Mesendoderm (in vitro differentiated cells): Measurements from ENCODE around the gene NDUFB5.

ENCODE experiments used
- DNase-seq: peaks from one replicate; pipeline ENCODE4 v3.0.0; 2013
- H2AK5ac ChIP-seq: 2 replicates; pipeline ENCODE4 v1.6.1; 2013; ENCODE audit warnings: low read length, inconsistent platforms
- H2BK120ac ChIP-seq: 2 replicates; pipeline ENCODE4 v1.6.1; 2013; ENCODE audit warnings: low read depth, mild to moderate bottlenecking, low read length, moderate library complexity, mixed read lengths
- H2BK15ac ChIP-seq: replicated peaks from 2 replicates; pipeline ENCODE4 v1.6.1; 2013; ENCODE audit warnings: low read depth, mild to moderate bottlenecking, moderate library complexity
- H2BK5ac ChIP-seq: 2 replicates; pipeline ENCODE4 v1.6.1; 2013; ENCODE audit warnings: low read length, inconsistent platforms
- H3K18ac ChIP-seq: 2 replicates; pipeline ENCODE4 v1.6.1; 2013; ENCODE audit warnings: mild to moderate bottlenecking, low read length, mixed read lengths
- H3K23ac ChIP-seq: one replicate; pipeline ENCODE4 v1.6.1; 2013; ENCODE audit warnings: low read length
- H3K27ac ChIP-seq: 2 replicates; pipeline ENCODE4 v1.5.1; 2013; ENCODE audit warnings: low read depth, mild to moderate bottlenecking, inconsistent platforms, low read length, moderate library complexity
- H3K27me3 ChIP-seq: 2 replicates; pipeline ENCODE4 v1.6.1; 2013; ENCODE audit warnings: low read length, control low read depth, mild to moderate bottlenecking, inconsistent platforms; ENCODE audit not compliant: insufficient read depth, poor library complexity
- H3K36me3 ChIP-seq: 2 replicates; pipeline ENCODE4 v1.6.1; 2013; ENCODE audit warnings: low read length, inconsistent platforms; ENCODE audit not compliant: control insufficient read depth, insufficient read depth
- H3K4ac ChIP-seq: one replicate; pipeline ENCODE4 v1.6.1; 2013; ENCODE audit warnings: low read depth, mild to moderate bottlenecking, low read length, moderate library complexity
- H3K4me1 ChIP-seq: 2 replicates; pipeline ENCODE4 v1.6.1; 2013; ENCODE audit warnings: low read depth, low read length, inconsistent platforms; ENCODE audit not compliant: control insufficient read depth
- H3K4me2 ChIP-seq: 2 replicates; pipeline ENCODE4 v1.6.1; 2013; ENCODE audit warnings: low read length
- H3K4me3 ChIP-seq: 2 replicates; pipeline ENCODE4 v1.5.1; 2013; ENCODE audit warnings: mild to moderate bottlenecking, low read length
- H3K56ac ChIP-seq: one replicate; pipeline ENCODE4 v1.6.1; 2013; ENCODE audit warnings: low read length
- H3K79me1 ChIP-seq: 2 replicates; pipeline ENCODE4 v1.6.1; 2013; ENCODE audit warnings: low read length, inconsistent platforms
- H3K79me2 ChIP-seq: 2 replicates; pipeline ENCODE4 v1.6.1; 2013; ENCODE audit warnings: mild to moderate bottlenecking, low read length; ENCODE audit not compliant: control insufficient read depth, insufficient read depth
- H3K9ac ChIP-seq: 2 replicates; pipeline ENCODE4 v1.6.1; 2013; ENCODE audit warnings: low read length, inconsistent platforms
- H4K5ac ChIP-seq: one replicate; pipeline ENCODE4 v1.6.1; 2013; ENCODE audit warnings: low read length
- H4K8ac ChIP-seq: one replicate; pipeline ENCODE4 v1.6.1; 2013; ENCODE audit warnings: low read depth, mild to moderate bottlenecking, control low read depth, low read length, moderate library complexity
- WGBS: extraction: QIAGEN DNeasy Blood & Tissue Kit; methylation state at CpG from one replicate; pipeline ENCODE4 v1.1.7; 2013; ENCODE audit warnings: low lambda C conversion rate, missing lambda C conversion rate; ENCODE audit not compliant: insufficient coverage; ENCODE audit errors: extremely low coverage; 5-methylcytosine and 5-hydroxymethylcytosine counted together

Gene NDUFB5

DNA sequence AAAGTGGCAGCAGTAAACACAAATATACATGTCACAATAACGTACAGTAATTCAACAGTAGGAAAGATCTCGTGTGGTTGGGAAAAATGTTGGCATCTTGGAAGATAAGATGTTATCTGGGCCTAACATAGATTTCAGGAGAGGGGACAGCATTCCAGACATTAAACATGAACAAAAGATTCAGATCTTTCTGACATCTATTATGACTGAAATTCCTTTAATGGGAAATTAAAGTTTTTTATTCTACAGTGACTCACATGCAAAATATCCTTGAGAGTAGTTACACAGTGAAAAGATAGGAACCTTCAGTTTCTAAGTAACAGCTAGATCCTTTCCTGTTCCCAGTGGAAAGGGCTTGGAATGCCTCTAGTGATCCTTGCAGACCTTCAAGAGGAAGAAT, 9.2 kb downstream of the NDUFB5 start:
- Histone ChIP-seq H3K4me3 (no peak overlapping the region), H3K56ac (no peak overlapping the region), H3K36me3 (no peaks in the 10 kb centered on the region), H3K4me2 (no peak overlapping the region), H4K5ac (no peak overlapping the region), H3K23ac (no peak overlapping the region), H4K8ac (no peak overlapping the region), H3K18ac (no peak overlapping the region), H3K4ac (no peak overlapping the region), H3K79me1 (no peaks in the 10 kb centered on the region), H3K27me3 (no peaks in the 10 kb centered on the region), H3K9ac (no peak overlapping the region), H2AK5ac (no peak overlapping the region), H3K4me1 (peaks cover 3% of the 10 kb centered on the region), H2BK5ac (no peak overlapping the region), H3K79me2 (no peaks in the 10 kb centered on the region), H2BK120ac (no peak overlapping the region), H2BK15ac (no peak overlapping the region), H3K27ac (no peak overlapping the region)
- WGBS = no CpG with 5 or more reads among the region's 2 CpGs
- peak; percentile 7 for DNase-seq

- no peak overlapping the region for H3K23ac ChIP-seq
- no peak overlapping the region for H2AK5ac ChIP-seq
- H3K18ac ChIP-seq = no peak overlapping the region
- no peak overlapping the region for H2BK5ac ChIP-seq
- DNase-seq = no peak
- H2BK120ac ChIP-seq = no peak overlapping the region
- 100% methylated on average over 1 of the region's 4 CpGs for WGBS
- H3K4me3 ChIP-seq = no peak overlapping the region
- H4K5ac ChIP-seq = no peak overlapping the region
- no peaks in the 10 kb centered on the region for H3K27me3 ChIP-seq
- H3K56ac ChIP-seq = no peak overlapping the region
- H3K4me2 ChIP-seq = no peak overlapping the region
- H3K4me1 ChIP-seq = no peaks in the 10 kb centered on the region
- no peaks in the 10 kb centered on the region for H3K79me1 ChIP-seq
- H3K36me3 ChIP-seq = no peaks in the 10 kb centered on the region
- H3K9ac ChIP-seq = no peak overlapping the region
- H3K79me2 ChIP-seq = no peaks in the 10 kb centered on the region
- H3K27ac ChIP-seq = no peak overlapping the region
- H3K4ac ChIP-seq = no peak overlapping the region
- H2BK15ac ChIP-seq = no peak overlapping the region
- H4K8ac ChIP-seq = no peak overlapping the region
These were observed 11.0 kb downstream of the NDUFB5 start for GRCh38 chr3:179615458-179616173.

DNA sequence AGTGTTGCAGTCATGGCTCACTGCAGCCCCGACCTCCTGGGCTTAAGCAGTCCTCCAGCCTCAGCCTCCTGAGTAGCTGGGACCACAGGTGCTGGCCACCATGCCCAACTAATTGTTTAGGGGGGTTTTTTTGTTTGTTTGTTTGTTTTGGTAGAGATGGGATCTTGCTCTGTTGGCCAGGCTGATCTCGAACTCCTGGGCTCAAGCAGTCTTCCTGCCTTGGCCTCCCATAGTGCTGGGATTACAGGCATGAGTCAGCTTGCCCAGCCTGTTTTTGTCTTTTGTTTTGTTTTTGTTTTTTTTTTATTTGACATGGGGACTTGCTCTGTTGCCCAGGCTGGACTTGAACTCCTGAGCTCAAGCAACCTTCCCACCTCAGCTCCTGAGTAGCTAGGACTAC, 17.4 kb downstream of the NDUFB5 start:
- H3K4me2 ChIP-seq = no peak overlapping the region
- no peak overlapping the region for H4K5ac ChIP-seq
- H2BK120ac ChIP-seq = no peak overlapping the region
- no peak overlapping the region for H3K4ac ChIP-seq
- H2AK5ac ChIP-seq = no peak overlapping the region
- no CpG with 5 or more reads among the region's 2 CpGs for WGBS
- H3K27me3 ChIP-seq = no peaks in the 10 kb centered on the region
- no peak overlapping the region for H3K4me3 ChIP-seq
- H3K9ac ChIP-seq = no peak overlapping the region
- no peak overlapping the region for H3K56ac ChIP-seq
- peaks cover 1% of the 10 kb centered on the region for H3K36me3 ChIP-seq
- H3K79me1 ChIP-seq = no peaks in the 10 kb centered on the region
- H2BK5ac ChIP-seq = no peak overlapping the region
- H3K27ac ChIP-seq = no peak overlapping the region
- no peak overlapping the region for H2BK15ac ChIP-seq
- H4K8ac ChIP-seq = no peak overlapping the region
- DNase-seq = no peak
- no peaks in the 10 kb centered on the region for H3K79me2 ChIP-seq
- no peaks in the 10 kb centered on the region for H3K4me1 ChIP-seq
- no peak overlapping the region for H3K23ac ChIP-seq
- H3K18ac ChIP-seq = no peak overlapping the region

GRCh38 chr3:179624451-179624850, 19.9 kb downstream of the NDUFB5 start:
- H3K79me2 ChIP-seq = no peaks in the 10 kb centered on the region
- DNase-seq = no peak
- H3K27ac ChIP-seq = no peak overlapping the region
- H3K4ac ChIP-seq = no peak overlapping the region
- H3K79me1 ChIP-seq = no peaks in the 10 kb centered on the region
- H3K27me3 ChIP-seq = no peaks in the 10 kb centered on the region
- H4K8ac ChIP-seq = no peak overlapping the region
- no peak overlapping the region for H3K56ac ChIP-seq
- no peaks in the 10 kb centered on the region for H3K4me1 ChIP-seq
- no CpG with 5 or more reads among the region's 3 CpGs for WGBS
- no peak overlapping the region for H3K18ac ChIP-seq
- H2AK5ac ChIP-seq = no peak overlapping the region
- no peak overlapping the region for H2BK15ac ChIP-seq
- no peak overlapping the region for H4K5ac ChIP-seq
- no peak overlapping the region for H3K23ac ChIP-seq
- no peak overlapping the region for H3K9ac ChIP-seq
- H3K36me3 ChIP-seq = peaks cover 1% of the 10 kb centered on the region
- H3K4me2 ChIP-seq = no peak overlapping the region
- H2BK5ac ChIP-seq = no peak overlapping the region
- no peak overlapping the region for H3K4me3 ChIP-seq
- no peak overlapping the region for H2BK120ac ChIP-seq

DNA sequence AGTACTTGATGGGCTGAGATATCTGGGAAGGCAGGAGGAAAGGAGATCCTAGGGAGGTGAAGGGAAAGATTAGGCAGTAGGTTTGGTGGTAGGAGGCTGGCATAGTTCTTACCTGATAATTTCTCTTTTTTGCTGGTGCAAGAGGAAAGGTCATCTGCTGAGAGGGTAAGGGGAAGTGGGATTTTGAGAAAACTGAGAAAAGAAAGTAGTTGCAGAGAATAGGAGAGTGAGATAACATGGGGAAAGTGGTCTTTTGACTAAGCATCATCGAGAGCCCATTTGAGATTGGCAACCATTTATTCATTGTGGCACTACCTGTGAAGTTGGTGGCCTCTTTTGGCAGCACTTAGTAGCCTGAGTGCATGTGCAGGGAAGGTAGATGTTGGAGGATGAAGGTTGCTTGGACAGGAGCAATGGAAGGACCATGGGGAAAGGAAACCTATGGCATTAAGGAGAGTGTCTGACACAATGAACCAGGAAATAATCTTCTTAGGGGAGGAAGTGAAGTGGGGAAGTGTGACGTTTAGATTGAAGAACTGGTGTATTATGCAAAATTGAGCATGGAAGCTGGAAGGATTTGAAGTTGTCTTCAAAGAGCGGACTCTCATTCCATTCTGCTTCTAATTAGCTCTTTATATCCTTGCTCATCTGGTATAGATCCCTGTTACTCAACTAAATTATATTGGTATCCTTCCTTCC, 26.3 kb downstream of the NDUFB5 start:
- Histone ChIP-seq H2BK15ac (no peak overlapping the region), H3K27ac (no peak overlapping the region), H3K18ac (no peak overlapping the region), H4K8ac (no peak overlapping the region), H2BK5ac (no peak overlapping the region), H3K4ac (no peak overlapping the region), H3K36me3 (no peaks in the 10 kb centered on the region), H3K79me1 (no peaks in the 10 kb centered on the region), H2AK5ac (no peak overlapping the region), H3K4me2 (no peak overlapping the region), H3K56ac (no peak overlapping the region), H3K79me2 (no peaks in the 10 kb centered on the region), H3K4me1 (no peaks in the 10 kb centered on the region), H2BK120ac (no peak overlapping the region), H3K9ac (no peak overlapping the region), H3K27me3 (no peaks in the 10 kb centered on the region), H3K23ac (no peak overlapping the region), H4K5ac (no peak overlapping the region), H3K4me3 (no peak overlapping the region)
- WGBS = no CpG with 5 or more reads among the region's 3 CpGs
- no peak for DNase-seq
